22Rv1 (cell line): ENCODE results near the gene PPT2.

Experiments
- ZFX ChIP-seq: fragments of 450-650 bp; IDR thresholded peaks from 2 replicates; pipeline ENCODE4 v1.6.1; 2017; ENCODE audit warnings: antibody characterized with exemption, borderline replicate concordance
- TF ChIP-seq, protein P1 (sequence below): fragments of 450-650 bp; IDR thresholded peaks from 2 replicates; pipeline ENCODE4 v1.5.1; 2017; ENCODE audit warnings: mild to moderate bottlenecking

DNA sequence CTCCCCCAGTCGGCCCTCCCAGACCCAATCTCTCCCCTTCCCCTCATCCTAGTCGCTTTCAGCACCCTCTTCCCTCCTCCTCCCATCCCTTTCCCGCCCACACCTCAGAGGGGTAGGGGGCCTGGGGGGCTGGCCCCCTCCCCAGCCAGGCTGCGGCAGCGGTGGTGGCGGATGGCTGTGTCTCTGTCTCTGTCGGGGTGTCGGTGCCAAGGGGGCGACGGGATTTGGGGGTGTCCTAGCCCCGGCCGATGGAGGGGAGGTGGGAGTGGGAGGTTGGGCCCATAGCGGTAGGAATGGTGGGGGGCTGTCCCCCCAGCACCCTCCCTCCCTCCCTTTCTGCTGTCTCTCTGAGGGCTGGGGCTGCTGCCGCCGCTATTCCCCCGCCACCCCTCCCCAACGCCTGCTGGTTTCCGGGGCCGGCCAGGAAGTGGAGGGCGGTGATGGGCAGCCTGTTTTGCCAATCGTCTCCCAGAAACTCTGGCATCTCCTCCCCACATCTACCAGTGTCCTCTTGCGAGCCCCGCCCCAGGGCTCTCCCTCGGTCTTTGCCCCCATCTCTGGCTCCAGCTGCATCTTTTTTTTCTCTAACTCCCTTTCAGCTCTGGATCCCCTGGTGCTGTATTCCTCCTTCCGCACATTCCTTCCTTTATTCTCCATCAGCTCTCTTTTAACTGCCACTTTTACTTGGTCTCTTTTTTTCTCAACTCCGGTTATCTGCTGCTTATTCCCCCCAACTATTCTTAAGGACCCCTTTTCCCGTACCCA, 22.0 kb downstream of the PPT2 start, which contains the start of gene AGPAT1:
- TF ChIP-seq, protein P1, sequence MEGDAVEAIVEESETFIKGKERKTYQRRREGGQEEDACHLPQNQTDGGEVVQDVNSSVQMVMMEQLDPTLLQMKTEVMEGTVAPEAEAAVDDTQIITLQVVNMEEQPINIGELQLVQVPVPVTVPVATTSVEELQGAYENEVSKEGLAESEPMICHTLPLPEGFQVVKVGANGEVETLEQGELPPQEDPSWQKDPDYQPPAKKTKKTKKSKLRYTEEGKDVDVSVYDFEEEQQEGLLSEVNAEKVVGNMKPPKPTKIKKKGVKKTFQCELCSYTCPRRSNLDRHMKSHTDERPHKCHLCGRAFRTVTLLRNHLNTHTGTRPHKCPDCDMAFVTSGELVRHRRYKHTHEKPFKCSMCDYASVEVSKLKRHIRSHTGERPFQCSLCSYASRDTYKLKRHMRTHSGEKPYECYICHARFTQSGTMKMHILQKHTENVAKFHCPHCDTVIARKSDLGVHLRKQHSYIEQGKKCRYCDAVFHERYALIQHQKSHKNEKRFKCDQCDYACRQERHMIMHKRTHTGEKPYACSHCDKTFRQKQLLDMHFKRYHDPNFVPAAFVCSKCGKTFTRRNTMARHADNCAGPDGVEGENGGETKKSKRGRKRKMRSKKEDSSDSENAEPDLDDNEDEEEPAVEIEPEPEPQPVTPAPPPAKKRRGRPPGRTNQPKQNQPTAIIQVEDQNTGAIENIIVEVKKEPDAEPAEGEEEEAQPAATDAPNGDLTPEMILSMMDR, result no peak
- TF ChIP-seq ZFX, result no peak
